ENCODE measurements around the gene OTUD3.
"Not testable (repeated sequence)": the region's sequence is repeated elsewhere in the genome, so short reads cannot be mapped to it uniquely, and the experiment has no call there.

Gene OTUD3

GRCh38 chr1:19923137-19923952 lies 41.1 kb downstream of the OTUD3 start, which contains the start of gene PLA2G2E:
Gene PLA2G2E (minus strand): TSS chr1:19923617. CDS start chr1:19923559, 58 bp downstream.
- no peak for DNase-seq (ENCODE audit: low read depth)
- no peak within 1 kb of the TSS for H3K4me3 ChIP-seq (ENCODE audit: low read length)
- no peak for TF ChIP-seq CTCF (IDR thresholded peaks at IDR 0.05; ENCODE audit: insufficient read depth, low read depth, low read length, missing control alignments)

- TF ChIP-seq CTCF (IDR thresholded peaks at IDR 0.05; ENCODE audit: insufficient read depth, low read depth, low read length, missing control alignments), result no peak
- DNase-seq (ENCODE audit: low read depth), result no peak
- H3K4me3 ChIP-seq (ENCODE audit: low read length), result no peak overlapping the region
Observed at GRCh38 chr1:19923953-19924346, 41.8 kb downstream of the OTUD3 start.

- no peak overlapping the region for H3K4me3 ChIP-seq (ENCODE audit: low read length)
- no peak for TF ChIP-seq CTCF (IDR thresholded peaks at IDR 0.05; ENCODE audit: insufficient read depth, low read depth, low read length, missing control alignments)
- peak; percentile 71 for DNase-seq (ENCODE audit: low read depth)
Observed at GRCh38 chr1:19925342-19926070, 43.3 kb downstream of the OTUD3 start.

GRCh38 chr1:19926296-19927129 lies 44.3 kb downstream of the OTUD3 start:
- H3K4me3 ChIP-seq (ENCODE audit: low read length), result no peak overlapping the region
- DNase-seq (ENCODE audit: low read depth), result peak; percentile 70
- no peak for TF ChIP-seq CTCF (IDR thresholded peaks at IDR 0.05; ENCODE audit: insufficient read depth, low read depth, low read length, missing control alignments)

GRCh38 chr1:19927130-19927421 lies 44.9 kb downstream of the OTUD3 start:
- H3K4me3 ChIP-seq (ENCODE audit: low read length); DNase-seq (ENCODE audit: low read depth): not testable (repeated sequence)

GRCh38 chr1:19932866-19933265 lies 50.7 kb downstream of the OTUD3 start:
- DNase-seq (ENCODE audit: low read depth), result no peak
- H3K4me3 ChIP-seq (ENCODE audit: low read length), result no peak overlapping the region
- TF ChIP-seq CTCF (IDR thresholded peaks at IDR 0.05; ENCODE audit: insufficient read depth, low read depth, low read length, missing control alignments), result no peak

GRCh38 chr1:19934336-19934735 lies 52.1 kb downstream of the OTUD3 start:
- no peak overlapping the region for H3K4me3 ChIP-seq (ENCODE audit: low read length)
- DNase-seq (ENCODE audit: low read depth), result no peak
- no peak for TF ChIP-seq CTCF (IDR thresholded peaks at IDR 0.05; ENCODE audit: insufficient read depth, low read depth, low read length, missing control alignments)

All from epithelial cell of esophagus (primary cell).